Glomerular visceral epithelial cell (primary cell): ENCODE data around the gene PTPN3.
"Not testable (repeated sequence)": the region's sequence is repeated elsewhere in the genome, so short reads cannot be mapped to it uniquely, and the experiment has no call there.

Experiments used
- DNase-seq: peaks from one replicate; pipeline ENCODE4 v3.0.0-alpha.2; 2016; ENCODE audit errors: extremely low spot score

PTPN3 gene, protein sequence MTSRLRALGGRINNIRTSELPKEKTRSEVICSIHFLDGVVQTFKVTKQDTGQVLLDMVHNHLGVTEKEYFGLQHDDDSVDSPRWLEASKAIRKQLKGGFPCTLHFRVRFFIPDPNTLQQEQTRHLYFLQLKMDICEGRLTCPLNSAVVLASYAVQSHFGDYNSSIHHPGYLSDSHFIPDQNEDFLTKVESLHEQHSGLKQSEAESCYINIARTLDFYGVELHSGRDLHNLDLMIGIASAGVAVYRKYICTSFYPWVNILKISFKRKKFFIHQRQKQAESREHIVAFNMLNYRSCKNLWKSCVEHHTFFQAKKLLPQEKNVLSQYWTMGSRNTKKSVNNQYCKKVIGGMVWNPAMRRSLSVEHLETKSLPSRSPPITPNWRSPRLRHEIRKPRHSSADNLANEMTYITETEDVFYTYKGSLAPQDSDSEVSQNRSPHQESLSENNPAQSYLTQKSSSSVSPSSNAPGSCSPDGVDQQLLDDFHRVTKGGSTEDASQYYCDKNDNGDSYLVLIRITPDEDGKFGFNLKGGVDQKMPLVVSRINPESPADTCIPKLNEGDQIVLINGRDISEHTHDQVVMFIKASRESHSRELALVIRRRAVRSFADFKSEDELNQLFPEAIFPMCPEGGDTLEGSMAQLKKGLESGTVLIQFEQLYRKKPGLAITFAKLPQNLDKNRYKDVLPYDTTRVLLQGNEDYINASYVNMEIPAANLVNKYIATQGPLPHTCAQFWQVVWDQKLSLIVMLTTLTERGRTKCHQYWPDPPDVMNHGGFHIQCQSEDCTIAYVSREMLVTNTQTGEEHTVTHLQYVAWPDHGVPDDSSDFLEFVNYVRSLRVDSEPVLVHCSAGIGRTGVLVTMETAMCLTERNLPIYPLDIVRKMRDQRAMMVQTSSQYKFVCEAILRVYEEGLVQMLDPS

DNA sequence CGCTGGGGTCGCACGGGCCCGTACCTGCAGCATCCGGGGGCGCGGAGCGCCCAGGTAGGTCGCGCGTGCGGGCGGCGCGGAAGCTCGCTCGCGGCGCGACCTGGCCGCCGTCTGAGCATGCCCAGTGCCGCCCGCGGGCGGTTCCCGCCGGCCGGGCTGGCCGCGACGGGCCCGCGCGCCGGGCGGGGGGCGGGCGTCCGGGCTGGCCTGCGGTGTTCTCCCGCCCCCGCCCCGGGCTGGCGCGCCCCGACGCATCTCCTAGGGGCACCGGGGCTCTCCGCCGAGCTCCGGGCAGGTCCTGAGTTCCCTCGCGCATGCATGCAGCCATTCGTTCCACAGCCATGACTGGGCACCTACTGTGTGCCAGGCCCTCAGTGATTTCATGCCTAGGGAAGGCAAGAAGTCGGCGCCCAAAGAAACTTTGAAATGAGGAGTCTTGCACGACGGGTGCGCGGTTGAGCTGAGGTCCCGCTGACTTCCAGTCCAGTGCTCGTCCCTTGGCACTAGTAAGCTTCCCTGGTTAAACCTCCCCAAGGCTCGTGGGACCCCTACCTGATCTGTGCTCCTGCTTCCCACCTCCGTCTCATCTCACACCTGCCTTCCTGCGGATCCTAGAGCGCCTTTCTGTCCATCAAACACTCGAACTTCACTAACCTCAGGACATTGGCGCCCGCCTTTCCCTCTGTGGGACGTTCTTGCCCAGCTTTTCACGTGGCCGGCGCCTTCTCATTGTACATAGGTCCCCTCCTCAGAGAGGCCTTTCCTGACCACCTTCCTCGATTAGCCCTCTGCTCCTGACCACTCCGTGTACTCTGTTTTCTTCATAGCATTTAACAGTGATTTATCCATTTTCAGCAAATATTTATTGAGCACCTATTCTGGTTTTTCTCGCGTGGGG is at the start of gene PTPN3:
Gene PTPN3 (minus strand): TSS at position 113 of the 898 bp plus-strand sequence. CDS start 34,873 bp downstream, outside the sequence.
- DNase-seq, result peak; percentile 50

DNA sequence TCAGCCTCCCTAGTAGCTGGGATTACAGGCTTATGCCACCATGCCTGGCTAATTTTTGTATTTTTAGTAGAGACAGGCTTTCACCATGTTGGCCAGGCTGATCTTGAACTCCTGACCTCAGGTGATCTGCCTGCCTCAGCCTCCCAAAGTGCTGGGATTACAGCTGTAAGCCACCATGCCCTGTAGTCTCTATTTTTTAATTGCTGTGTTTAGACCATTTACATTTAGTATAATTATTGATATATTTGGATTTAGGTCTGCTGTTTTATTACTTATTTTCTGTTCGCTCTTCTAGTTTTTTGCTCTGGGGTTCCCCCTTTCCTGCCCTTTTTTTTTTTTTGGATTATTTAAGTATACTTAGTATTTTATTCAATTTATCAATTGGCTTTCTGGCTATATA is 46.8 kb upstream of the PTPN3 start:
- not testable (repeated sequence) for DNase-seq

DNA sequence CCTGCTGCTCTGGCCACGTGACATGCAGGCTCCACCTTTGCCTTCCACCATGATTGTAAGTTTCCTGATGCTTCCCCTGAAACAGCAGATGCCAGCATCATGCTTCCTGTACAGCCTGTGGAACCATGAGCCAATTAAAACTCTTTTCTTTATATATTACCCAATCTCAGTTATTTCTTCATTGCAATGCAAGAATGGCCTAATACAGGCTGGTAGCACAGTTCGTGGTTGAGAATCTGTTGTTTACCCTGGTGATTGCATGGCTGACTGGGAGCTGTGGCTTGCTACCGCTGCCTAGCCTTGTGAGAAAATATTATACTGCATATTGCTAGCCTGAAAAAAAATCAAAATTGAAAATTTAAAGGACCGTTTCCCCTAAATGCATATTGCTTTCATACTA is 44.8 kb upstream of the PTPN3 start:
- no peak for DNase-seq

DNA sequence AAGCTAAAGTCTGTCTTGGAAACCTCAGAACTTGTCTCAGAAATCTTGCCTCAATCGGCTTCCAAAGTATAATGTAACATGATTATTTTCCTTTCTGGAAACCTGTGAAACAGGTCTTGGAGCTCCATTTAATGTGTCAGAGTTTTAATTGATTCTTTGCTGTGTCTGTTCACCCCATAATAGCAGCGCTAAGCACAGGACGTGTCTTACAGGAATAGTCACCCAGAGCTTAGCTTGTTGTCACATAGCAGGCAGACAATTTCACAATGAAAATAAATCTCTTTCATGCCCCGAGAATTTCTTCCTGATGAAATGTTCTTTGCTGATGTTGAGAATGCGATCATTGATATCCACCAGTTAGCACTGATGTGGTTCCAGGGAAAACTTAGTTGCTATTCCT is 40.2 kb upstream of the PTPN3 start:
- no peak for DNase-seq

DNA sequence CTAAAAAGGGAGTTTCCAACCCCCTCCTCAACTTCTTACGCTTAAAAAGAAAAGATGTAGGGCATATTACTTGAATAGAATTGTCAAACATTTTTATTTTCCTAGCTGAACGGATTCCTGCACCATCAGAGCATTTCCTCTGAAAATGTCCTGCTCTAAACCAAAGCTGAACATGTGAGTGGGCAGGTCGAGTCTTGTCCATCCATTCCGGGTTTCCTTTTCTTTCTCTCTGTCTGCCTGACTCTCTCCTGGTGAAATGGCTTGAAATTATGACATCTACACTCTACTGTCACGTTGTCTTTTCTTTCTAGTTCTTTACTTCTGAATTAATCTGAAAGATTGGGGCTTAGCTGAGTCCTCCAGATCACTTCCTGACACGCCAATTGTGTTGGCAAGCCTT is 39.2 kb upstream of the PTPN3 start:
- no peak for DNase-seq

DNA sequence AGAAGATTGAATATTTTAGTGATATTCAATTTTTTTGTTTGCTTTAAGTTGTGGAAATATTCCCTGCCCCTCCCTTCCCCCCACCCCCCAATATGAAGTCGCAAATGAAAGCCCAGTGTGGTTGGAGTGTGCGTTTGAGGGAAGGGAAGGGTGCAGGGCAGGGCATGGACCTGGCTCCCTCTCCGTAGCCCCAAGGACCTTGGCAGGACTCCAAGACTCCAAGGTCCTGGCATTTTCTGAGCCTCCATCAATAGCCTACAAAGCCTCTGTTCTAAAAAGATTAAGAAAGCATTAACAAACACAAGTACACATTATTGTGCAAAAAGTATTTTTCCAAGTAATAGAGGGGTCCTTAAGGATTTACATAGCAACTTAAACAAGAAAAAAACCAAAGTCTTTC is 38.8 kb upstream of the PTPN3 start:
- no peak for DNase-seq

DNA sequence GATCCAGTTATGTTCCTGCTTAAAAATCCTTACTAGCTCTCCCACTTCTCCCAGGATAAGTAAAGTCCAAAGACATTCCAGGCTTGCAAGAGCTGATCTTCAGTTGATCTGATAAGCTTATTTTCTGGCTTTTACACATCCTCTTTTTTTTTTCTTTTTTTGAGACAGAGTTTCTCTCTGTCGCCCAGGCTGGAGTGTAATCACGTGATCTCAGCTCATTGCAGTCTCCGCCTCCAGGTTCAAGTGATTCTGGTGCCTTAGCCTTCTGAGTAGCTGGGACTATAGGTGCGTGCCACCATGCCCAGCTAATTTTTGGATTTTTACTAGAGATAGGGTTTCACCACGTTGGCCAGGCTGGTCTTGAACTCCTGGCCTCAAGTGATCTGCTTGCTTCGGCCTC is 37.3 kb upstream of the PTPN3 start:
- no peak for DNase-seq

DNA sequence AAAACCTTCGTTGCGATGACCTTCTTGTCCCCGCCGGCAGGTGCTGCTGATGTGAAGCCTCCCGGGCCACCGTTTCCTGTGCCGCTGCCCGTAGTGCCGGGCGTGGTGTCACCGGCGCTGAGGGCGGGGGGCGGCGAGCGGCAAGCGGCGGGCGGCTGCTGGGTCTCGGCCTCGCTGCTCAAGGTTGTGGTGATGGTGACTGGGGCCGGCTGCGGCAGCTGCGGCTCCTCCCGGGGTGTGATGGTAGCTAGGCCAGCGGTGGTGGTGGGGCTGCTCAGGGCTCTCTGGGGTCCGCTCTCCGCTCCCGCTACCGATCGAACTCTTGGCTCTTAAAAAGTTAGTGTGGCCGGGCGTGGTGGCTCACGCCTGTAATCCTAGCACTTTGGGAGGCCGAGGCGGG is 36.0 kb upstream of the PTPN3 start:
- DNase-seq, result no peak

DNA sequence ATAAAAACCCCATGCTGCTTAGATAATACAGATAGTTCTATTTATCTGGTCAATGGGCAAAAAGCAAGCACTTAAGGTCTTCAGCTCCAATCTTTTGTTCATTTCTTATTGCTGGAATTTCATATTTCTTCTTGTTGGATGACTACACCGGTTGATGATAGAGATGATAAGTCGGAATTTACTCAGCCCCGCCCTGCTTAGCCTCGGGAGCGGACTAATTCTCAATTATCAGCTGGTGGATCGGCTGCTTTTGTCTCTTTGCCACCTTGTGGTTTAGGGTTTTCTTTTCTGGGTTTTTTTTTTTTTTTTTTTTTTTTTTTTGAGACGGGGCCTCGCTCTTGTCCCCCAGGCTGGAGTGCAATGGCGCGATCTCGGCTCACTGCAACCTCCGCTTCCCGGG is 34.5 kb upstream of the PTPN3 start:
- not testable (repeated sequence) for DNase-seq

DNA sequence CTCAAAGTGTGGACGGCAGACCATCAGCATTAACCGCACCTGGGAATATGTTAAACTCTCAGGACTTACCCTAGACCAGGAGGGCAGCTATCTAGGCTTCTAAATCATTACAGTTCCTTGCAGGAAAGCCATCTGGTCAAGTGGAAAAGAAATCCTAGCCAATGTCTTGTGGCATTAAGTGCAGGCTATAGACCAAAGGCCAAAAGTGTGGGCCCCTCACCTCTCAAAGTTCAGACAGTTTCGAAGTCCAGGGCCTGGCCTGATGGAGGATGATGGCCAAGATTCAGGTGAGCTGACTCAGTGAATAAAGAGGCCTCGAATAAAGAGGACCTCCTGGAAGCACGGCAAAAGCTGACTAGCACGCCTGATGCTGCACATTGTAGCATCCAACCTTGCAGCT is 24.0 kb upstream of the PTPN3 start:
- no peak for DNase-seq

DNA sequence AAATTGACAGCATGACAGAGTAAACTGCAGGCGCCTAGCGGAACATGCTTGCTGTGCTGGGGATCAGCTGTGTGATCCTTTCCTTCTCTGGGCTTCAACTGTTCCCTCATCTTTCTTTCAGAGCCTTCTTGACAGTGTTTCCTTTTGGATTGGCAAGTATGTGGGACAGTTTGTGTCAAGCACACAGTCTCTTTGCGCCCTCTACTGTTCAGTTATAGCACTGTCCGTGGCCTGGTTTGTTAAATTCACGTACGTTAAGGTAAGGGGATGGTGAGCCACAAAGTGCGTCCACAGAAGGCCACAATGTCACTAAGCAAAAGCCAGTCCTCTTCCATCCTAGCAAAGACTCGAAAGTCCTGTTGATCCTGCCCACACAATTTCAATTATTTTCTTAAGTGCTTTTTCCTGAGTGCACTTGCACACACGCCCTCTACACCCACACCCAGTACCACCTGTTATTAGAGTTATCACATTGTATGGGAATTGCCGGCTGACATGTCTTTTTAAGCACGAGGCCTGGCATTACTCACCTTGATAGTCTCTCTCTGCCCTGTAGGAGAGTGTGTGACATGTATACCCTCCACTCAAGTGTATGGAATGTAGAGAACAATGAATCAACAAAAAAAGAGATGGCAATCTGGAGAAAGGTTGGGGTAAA is 22.5 kb upstream of the PTPN3 start:
- peak; percentile 73 for DNase-seq

DNA sequence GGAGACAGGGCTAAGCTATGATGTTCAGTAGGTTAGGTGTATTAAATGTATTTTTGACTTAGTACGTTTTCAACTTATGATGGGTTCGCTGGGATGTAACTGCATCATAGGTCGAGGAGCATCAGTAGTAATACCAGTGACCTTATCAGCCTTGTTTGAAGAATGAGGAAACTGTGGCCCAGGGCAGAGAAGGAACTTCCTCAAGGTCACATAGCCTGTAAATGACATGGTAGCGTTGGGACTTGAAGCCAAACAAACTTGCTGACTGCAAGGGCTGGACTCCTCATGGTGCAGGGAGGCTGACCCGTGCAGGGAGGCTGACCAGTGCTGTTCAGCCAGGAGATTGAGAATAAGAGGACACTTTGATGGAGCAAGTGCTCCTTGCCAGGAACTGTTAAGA is 21.3 kb upstream of the PTPN3 start:
- DNase-seq, result no peak

DNA sequence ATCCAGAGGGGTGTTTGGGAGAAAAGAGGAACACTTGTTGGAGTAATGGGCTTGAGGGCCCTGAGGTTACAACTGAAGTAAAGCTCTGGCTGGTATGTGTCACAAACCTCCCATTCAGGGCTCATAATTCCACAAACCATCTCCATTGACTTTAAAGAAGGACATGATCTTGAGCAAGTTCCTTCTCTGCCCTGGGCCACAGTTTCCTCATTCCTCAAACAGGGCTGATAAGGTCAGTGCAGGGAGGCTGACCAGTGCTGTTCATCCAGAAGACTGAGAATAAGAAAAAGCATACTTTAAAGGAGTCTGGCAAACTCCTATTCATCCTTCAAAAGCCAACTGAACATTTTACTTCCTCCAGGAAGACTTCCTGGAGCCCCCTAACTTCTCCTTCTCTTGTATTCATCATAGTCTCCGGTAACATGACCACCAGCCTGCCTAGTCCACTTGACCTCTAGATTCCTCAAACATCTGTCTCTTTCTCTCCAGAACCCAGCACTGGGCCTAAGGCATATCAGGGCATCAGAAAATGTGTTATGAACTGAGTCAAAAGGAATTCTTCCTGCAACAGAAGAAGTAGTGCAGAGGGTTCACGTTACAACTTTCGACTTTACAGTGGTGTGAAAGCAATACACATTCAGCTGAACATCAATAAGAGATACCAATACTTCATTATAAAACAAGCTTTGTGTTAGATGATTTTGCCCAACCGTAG is 20.7 kb upstream of the PTPN3 start:
- DNase-seq, result no peak

DNA sequence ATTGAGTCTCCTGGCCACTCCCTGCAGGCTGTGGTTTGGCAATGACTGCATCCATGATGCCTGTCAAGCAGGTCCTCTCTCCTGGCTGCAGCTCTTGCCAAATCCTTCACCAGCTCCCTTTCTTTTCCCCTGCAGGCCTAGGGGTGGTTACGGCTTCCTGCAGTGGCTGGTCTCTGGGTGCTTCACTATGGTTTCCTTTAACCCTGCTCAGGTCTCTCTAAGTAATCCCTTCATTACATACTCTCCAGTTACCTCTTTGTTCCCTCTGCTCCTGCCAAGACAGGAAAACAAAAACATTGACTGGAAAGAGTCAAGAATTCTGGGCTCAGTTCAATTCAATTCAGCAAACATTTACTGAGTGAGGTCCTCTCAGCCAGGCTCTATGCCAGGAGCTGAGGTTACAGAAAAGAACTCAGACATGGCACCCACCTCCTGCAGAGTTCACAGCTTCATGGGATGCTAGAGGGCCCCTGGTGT is 19.8 kb upstream of the PTPN3 start:
- no peak for DNase-seq

DNA sequence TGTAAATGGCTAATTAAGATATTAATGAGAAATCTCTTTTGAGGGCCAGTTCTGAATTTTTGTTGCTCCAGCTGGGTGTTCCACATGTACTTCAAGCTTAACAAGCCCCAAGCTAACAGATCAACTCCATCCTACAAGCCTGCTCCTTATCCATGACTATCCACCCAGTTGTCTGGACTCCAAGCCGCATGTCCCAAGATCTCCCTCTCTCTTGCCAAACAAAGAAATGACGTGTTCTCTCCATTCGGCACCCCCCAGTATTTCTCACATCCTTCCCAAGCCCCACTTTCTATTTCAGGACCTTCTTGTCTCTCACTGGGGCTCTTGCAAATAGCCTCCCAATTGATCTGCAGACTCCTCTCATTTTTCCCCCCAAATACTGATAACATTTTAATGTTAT is 15.8 kb upstream of the PTPN3 start:
- no peak for DNase-seq

DNA sequence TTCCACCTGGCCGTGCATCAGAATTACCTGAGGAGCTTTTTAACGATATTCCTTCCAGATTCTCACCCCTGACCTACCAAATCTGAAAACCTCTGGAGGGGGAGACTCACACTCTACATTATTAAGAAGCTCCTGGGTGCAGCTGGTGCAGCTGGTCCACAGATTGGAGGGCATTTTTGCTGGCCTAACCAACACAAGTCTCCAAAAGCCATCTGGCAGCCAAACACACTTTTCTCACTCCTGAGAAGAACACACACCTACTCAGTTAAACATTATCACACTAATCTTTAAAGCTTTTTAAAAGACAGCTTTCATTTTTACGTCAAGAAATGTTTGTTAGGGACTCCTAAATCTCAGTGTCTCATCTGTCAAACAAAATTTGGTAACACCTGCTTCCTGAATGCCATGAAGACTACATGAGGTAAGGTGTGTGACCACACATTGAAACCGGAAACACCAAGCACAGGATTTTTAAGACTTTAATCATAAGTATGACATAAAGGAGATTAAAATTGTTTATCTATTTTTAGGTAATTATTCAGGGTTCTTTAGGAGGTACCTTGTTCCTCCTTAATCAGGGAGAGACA is 14.2 kb upstream of the PTPN3 start:
- no peak for DNase-seq

DNA sequence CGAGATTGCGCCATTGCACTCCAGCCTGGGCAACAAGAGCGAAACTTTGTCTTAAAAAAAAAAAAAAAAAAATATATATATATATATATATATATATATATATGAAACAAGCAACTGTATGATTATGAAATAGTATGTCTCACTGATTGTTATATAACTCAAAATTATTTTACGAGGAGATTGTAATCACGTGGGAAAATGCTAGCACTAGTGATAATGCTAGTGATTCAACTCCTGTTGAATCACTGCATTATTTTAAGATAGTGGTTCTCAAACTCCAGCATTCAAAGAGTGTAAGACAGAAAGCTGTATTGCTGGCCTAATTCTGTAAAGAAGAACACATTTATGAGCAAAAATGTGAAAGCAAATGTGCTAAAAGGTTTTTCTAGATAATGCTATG is 12.4 kb upstream of the PTPN3 start:
- no peak for DNase-seq

DNA sequence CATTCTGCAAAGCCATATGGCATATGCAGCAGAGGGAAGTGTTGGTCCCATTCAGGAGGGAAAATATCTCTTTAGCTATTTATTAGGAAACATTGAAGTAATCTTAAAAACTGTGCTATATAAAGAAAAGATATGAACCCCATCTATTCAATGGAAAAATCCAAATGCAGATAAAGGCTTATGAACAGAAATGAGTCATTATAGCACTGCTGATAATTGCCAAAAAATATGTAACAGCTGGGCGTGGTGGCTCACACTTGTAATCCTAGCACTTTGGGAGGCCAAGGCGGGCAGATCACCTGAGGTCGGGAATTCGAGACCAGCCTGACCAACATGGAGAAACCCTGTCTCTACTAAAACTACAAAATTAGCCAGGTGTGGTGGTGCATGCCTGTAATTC is 11.9 kb upstream of the PTPN3 start:
- not testable (repeated sequence) for DNase-seq

DNA sequence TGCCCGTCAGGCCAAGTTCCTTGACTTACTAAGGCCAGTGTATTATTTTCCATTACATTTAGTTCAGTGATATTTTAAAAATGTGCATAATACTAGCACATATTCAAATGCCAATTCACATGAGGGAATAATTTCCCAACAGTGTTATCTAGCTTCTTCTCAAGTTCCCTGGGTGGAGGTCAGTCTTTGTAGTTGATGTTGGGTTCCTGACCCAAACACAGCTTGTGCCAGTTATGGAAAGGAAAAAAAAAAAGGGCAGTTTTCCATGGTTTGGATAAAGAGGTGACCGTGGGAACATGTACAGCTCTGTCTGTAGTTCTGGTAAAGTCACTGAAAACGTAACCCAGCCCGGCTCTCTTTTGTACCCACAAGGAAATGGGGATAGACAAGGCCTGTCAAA is 11.5 kb upstream of the PTPN3 start:
- DNase-seq, result no peak

DNA sequence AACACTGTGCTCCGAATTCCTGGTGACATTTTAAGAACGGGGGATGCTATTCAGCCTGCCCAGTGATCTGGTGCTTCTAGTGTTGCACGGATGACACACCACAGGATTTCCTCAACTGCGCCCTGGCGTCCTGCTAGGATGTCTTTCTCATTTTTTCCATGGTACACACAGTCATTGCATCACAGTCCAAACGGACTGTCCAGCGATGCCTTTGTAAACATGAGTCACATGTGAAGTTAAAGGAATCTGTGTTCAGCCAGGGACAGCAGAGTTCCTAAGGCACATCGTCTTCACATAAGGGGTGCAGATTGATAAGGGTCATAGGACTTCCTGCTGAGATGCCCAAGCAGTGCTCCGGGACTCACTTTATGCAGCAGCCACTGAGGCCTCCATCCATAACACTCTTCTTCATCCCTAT is 9.3 kb upstream of the PTPN3 start:
- DNase-seq, result peak; percentile 42
